ENCODE results near the gene ANKRD42. TPM values are rescaled to one million over a fixed set of nuclear protein-coding genes. Genes with fewer than 3 reads are reported as not detected.

The ANKRD42 gene
- polyA plus RNA-seq, 3 donors = 4.3 to 6.2 (median 6.1) TPM

DNA sequence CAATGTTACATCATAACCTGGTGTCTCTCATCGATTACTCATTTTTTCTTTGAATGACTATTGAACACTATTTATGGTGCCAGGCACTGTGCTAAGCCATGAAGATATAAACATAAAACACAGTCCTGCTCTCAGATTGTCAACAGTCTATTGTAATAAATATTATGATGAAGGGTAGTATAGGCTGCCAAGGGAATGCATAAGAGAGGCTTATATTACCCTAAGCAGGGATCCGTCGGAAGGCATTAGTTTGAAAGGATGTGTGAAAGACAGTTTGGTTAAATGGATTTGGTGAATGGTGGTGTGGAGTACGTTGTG is 99.9 kb downstream of the ANKRD42 start:
- intact Hi-C loops (cut with micrococcal nuclease) = no loop called here
- 96% methylated on average over 3 of the region's 4 CpGs for WGBS (ENCODE audit: insufficient coverage)
- no peak overlapping the region for H3K4me3 Mint-ChIP-seq

DNA sequence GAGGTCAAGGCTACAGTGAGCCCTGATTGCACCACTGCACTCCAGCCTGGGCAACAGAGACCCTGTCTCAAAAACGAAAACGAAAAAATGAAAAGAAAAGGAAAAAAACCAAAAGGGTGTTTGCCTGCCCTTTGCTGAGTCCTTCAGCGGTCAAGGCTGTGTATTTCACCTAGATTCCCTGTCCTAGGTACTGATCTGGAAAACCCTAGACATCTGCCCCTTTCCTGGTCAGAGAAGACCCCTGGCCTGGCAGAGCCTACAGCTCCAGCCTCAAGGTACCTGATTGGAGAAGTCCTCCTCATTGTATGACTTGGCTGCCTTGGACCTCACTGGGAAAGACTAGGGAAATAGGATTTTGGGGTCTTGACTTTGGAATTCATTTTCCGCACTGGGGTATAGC is 100.7 kb downstream of the ANKRD42 start:
- H3K9me3 Mint-ChIP-seq = no peaks in the 10 kb centered on the region
- no peak overlapping the region for H3K4me3 Mint-ChIP-seq
- Histone ChIP-seq H3K27ac (ENCODE audit: low read depth in 1 of 2, low read length in 2 of 2) (no peak overlapping the region), H3K27me3 (ENCODE audit: control insufficient read depth in 2 of 2, insufficient read depth in 2 of 2, low read length in 2 of 2) (no peaks in the 10 kb centered on the region), H3K4me1 (ENCODE audit: control insufficient read depth in 1 of 2, insufficient read depth in 2 of 2, low read length in 2 of 2) (peaks cover 7 to 8% of the 10 kb centered on the region in 2 donors), H3K36me3 (replicated peaks in 1 of 2; ENCODE audit: control insufficient read depth in 1 of 2, insufficient read depth in 2 of 2, low read length in 2 of 2) (no peaks in the 10 kb centered on the region), H3K79me2 (ENCODE audit: insufficient read depth, low read length) (no peaks in the 10 kb centered on the region), H3K9me3 (replicated peaks in 1 of 2; ENCODE audit: control insufficient read depth in 1 of 2, insufficient read depth in 1 of 2, low read length in 2 of 2) (no peaks in the 10 kb centered on the region), H3K9ac (ENCODE audit: insufficient read depth, low read length, poor library complexity, severe bottlenecking) (no peak overlapping the region), H3K4me3 (replicated peaks in 1 of 3; ENCODE audit: low read depth in 2 of 3, low read length in 3 of 3) (no peak overlapping the region), H2AFZ (ENCODE audit: insufficient read depth, low read depth, low read length, poor library complexity, severe bottlenecking) (no peak overlapping the region), H4K20me1 (ENCODE audit: insufficient read depth, low read length) (no peaks in the 10 kb centered on the region), H3K4me2 (replicated peaks; ENCODE audit: extremely low read depth, low read length, poor library complexity, severe bottlenecking) (no peak overlapping the region)
- H3K36me3 Mint-ChIP-seq = no peaks in the 10 kb centered on the region
- no peak overlapping the region for H3K27ac Mint-ChIP-seq
- 87% methylated on average over 3 of the region's 4 CpGs for WGBS (ENCODE audit: insufficient coverage)
- peaks cover 9% of the 10 kb centered on the region for H3K4me1 Mint-ChIP-seq
- intact Hi-C loops (cut with micrococcal nuclease) = no loop called here
- DNase-seq = no peak
- H3K27me3 Mint-ChIP-seq (ENCODE audit: low read depth in 3 of 3) = peaks cover 2 to 5% (median 3%) of the 10 kb centered on the region in 3 donors
- TF ChIP-seq, protein P1, sequence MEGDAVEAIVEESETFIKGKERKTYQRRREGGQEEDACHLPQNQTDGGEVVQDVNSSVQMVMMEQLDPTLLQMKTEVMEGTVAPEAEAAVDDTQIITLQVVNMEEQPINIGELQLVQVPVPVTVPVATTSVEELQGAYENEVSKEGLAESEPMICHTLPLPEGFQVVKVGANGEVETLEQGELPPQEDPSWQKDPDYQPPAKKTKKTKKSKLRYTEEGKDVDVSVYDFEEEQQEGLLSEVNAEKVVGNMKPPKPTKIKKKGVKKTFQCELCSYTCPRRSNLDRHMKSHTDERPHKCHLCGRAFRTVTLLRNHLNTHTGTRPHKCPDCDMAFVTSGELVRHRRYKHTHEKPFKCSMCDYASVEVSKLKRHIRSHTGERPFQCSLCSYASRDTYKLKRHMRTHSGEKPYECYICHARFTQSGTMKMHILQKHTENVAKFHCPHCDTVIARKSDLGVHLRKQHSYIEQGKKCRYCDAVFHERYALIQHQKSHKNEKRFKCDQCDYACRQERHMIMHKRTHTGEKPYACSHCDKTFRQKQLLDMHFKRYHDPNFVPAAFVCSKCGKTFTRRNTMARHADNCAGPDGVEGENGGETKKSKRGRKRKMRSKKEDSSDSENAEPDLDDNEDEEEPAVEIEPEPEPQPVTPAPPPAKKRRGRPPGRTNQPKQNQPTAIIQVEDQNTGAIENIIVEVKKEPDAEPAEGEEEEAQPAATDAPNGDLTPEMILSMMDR (IDR thresholded peaks at IDR 0.05) = no peak

More for the DNA sequence above, 99.9 kb downstream of the ANKRD42 start:
- peaks cover 10 to 11% of the 10 kb centered on the region in 2 donors for H3K4me1 ChIP-seq (ENCODE audit: control insufficient read depth in 1 of 2, insufficient read depth in 2 of 2, low read length in 2 of 2)
- H3K4me1 Mint-ChIP-seq = peaks cover 13% of the 10 kb centered on the region
- H3K9me3 Mint-ChIP-seq = no peaks in the 10 kb centered on the region
- no peak overlapping the region for H3K4me2 ChIP-seq (replicated peaks; ENCODE audit: extremely low read depth, low read length, poor library complexity, severe bottlenecking)
- H3K9me3 ChIP-seq (replicated peaks in 1 of 2; ENCODE audit: control insufficient read depth in 1 of 2, insufficient read depth in 1 of 2, low read length in 2 of 2) = no peaks in the 10 kb centered on the region
- H3K9ac ChIP-seq (ENCODE audit: insufficient read depth, low read length, poor library complexity, severe bottlenecking) = no peak overlapping the region
- H3K27ac Mint-ChIP-seq = no peak overlapping the region
- no peaks in the 10 kb centered on the region for H3K36me3 Mint-ChIP-seq
- no peaks in the 10 kb centered on the region for H4K20me1 ChIP-seq (ENCODE audit: insufficient read depth, low read length)
- H2AFZ ChIP-seq (ENCODE audit: insufficient read depth, low read depth, low read length, poor library complexity, severe bottlenecking) = no peak overlapping the region
- H3K79me2 ChIP-seq (ENCODE audit: insufficient read depth, low read length) = no peaks in the 10 kb centered on the region
- no peak overlapping the region for H3K27ac ChIP-seq (ENCODE audit: low read depth in 1 of 2, low read length in 2 of 2)
- H3K27me3 ChIP-seq (ENCODE audit: control insufficient read depth in 2 of 2, insufficient read depth in 2 of 2, low read length in 2 of 2) = no peaks in the 10 kb centered on the region
- DNase-seq = no peak
- H3K27me3 Mint-ChIP-seq (ENCODE audit: low read depth in 3 of 3) = peaks cover 2 to 5% (median 3%) of the 10 kb centered on the region in 3 donors
- H3K4me3 ChIP-seq (replicated peaks in 1 of 3; ENCODE audit: low read depth in 2 of 3, low read length in 3 of 3) = no peak overlapping the region
- H3K36me3 ChIP-seq (replicated peaks in 1 of 2; ENCODE audit: control insufficient read depth in 1 of 2, insufficient read depth in 2 of 2, low read length in 2 of 2) = no peaks in the 10 kb centered on the region
- TF ChIP-seq, protein P1 (IDR thresholded peaks at IDR 0.05) = no peak

Small RNAs within 50 kb of the gene (small RNA-seq; reads per million reads assigned to genes)
- gene AP000873.5 (ENCODE audit: insufficient read length, low read depth) = not detected

Other genes starting within 250 kb of the ANKRD42 start
- gene RAB30, start 121.8 kb upstream of the ANKRD42 start, polyA plus RNA-seq = under 1 TPM; 0.11 to 0.67 (median 0.54) TPM
- gene PCF11, start 36.6 kb upstream of the ANKRD42 start, polyA plus RNA-seq = 10 to 100 TPM in 2 of 3 donors, 1 to 10 TPM in 1; 8.3 to 78.1 (median 15.7) TPM
- gene CCDC90B, start 92.7 kb downstream of the ANKRD42 start, polyA plus RNA-seq = 10 to 100 TPM; 15.3 to 46.2 (median 39.6) TPM

All from CD14-positive monocyte (primary cell).